ENCODE measurements around the gene SNCG.

GRCh38 chr10:86958116-86958900 lies at the start of gene SNCG:
- TF ChIP-seq CTCF (IDR thresholded peaks at IDR 0.05) (no peak), EZH2 (IDR thresholded peaks at IDR 0.05; ENCODE audit: borderline replicate concordance, insufficient read depth, low read depth, low read length, poor library complexity, severe bottlenecking) (no peak)

All from B cell (primary cell).